SK-MEL-5 (cell line): ENCODE measurements around the gene TRAF3. TPM values are rescaled to one million over a fixed set of nuclear protein-coding genes. Genes with fewer than 3 reads are reported as not detected.

ENCODE experiments used
- DNase-seq: peaks from one replicate; pipeline ENCODE4 v3.0.0-alpha.2; 2016; ENCODE audit warnings: low read depth, low spot score
- in situ Hi-C: cut with HindIII; loops from 2 replicates; pipeline ENCODE4 v1.10.0; 2016; ENCODE audit warnings: low sequenced_read_pairs, high pct_unique_total_duplicates, low pct_unique_long_range_greater_than_20kb
- total RNA-seq: library from RNA; depleted of rRNA; stranded (reverse); fragments of >200 nt; shearing (Covaris generic); gene quantifications from 2 replicates; pipeline ENCODE4 v1.2.3, GENCODE V29; 2014

The TRAF3 gene
- total RNA-seq, 1 experiment from 2014 or later: 23.2 TPM

DNA sequence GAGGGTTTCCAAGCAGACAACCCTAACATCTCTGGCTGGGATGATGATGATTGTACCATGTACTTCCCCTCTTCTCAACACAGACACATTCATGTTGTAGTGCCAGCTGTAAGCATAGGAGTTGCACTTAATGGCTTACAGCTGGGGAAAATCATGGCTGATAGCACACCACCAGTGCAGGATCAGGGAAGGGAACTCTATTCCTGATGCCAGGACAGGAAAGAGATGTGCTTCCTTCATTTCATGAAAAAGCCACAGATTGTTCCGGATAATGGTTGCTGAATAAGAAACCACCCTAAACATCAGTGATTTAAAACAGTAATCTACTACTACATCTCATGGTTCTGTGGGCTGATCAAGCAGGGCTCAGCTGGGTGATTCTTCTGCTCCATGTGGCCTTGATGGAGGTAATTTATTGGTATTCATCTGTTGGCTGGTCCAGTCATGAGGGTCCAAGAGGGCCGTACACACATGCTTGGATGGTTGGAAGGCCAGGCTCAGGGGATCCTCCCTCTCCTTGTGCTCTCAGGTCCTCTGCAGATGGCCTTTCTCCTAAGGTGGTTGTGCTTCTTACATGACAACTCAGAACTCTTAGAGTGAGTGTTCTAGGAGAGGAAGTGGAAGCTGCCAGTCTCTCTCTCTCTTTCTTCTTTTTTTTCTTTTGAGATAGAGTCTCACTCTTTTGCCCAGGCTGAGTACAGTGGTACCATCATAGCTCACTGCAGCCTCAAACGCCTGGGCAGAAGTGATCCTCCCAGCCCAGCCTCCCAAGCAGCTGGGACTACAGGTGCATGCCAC, 16.5 kb downstream of the TRAF3 start:
- in situ Hi-C loops: no loop called here
- no peak for DNase-seq

DNA sequence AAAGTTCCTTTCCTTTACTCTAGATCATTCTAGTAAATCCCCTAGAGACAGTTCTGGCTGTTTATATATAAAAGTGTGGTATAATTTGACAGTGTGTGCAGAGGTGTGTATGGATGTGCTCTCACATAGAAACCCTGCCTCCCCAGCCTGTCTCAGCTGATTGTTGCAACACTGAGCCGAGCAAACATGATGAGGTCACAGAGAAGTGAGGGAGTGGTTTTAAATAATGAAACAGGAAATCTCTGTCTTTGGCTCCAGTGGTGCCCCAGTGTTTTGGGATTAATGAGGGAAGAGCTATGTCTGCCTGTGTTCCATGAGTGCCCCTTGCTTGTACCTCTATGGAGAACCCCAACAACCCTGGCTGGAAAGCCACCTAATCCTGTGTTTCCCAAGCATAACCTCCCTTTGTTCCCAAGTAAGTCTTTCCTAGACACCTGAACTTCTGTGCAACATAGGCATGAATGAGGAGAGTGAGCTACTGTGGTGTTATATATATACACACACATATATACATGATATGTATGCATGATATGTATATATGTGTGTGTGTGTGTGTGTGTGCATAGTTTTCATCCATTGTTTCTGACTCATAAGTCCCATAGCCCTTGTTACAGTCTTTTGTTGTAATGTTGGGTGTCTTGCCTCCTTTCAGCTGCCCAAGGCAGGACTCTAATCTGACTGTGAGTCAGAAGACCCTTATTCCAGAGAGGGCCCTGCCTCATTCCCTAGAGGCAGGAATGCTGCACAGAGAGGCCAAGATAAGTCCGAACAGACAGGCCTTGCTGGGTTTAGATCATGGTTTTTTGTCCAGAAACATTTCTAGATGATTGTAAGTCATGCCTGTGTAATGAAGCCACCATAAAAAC, 18.0 kb downstream of the TRAF3 start:
- peak; percentile 68 for DNase-seq
- in situ Hi-C loops: no loop called here

DNA sequence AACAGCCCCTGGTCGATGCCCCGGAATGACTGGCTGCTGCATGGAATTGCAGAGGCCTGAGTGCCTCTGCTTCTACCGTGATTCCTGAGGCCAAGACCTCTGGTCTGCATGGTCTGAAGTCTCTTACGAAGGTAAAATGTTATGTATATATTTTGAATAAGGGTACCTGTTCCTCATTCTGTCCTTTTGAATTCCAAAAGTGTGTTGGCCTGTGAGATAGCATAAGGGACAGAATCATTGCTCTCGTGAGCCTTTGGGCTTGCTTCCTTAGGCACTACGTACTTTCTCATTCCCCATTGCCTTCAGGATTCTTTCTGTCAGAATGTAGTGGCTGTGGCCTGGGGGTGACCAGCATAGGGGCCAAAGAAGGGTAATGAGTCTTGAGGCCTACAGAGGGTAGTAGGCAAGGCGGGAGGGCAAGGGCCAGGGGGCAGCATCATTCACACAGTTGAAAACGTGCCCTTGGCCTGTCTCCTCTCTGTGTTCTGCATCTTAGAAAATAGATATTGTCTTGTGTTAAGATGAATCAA, 19.5 kb downstream of the TRAF3 start:
- in situ Hi-C loops: no loop called here
- no peak for DNase-seq

DNA sequence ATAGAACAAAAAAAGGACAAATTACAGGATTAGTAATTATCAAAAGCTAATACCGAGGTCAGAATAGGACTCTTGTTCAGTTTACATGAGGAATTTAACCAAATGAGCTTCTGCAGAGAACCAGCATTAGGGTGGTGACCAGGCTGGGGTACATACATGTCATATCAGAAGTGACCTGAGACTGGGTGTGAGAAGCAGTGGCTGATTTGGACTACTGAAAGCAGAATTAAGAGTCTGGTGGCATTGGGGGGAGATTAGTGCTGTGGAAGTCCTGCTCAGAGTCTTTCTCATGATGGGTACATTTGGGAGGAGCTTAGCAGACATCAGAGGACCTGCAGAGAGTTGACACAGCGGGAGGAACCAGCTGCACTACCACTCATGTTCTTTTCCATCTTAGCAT, 21.7 kb downstream of the TRAF3 start:
- no peak for DNase-seq

DNA sequence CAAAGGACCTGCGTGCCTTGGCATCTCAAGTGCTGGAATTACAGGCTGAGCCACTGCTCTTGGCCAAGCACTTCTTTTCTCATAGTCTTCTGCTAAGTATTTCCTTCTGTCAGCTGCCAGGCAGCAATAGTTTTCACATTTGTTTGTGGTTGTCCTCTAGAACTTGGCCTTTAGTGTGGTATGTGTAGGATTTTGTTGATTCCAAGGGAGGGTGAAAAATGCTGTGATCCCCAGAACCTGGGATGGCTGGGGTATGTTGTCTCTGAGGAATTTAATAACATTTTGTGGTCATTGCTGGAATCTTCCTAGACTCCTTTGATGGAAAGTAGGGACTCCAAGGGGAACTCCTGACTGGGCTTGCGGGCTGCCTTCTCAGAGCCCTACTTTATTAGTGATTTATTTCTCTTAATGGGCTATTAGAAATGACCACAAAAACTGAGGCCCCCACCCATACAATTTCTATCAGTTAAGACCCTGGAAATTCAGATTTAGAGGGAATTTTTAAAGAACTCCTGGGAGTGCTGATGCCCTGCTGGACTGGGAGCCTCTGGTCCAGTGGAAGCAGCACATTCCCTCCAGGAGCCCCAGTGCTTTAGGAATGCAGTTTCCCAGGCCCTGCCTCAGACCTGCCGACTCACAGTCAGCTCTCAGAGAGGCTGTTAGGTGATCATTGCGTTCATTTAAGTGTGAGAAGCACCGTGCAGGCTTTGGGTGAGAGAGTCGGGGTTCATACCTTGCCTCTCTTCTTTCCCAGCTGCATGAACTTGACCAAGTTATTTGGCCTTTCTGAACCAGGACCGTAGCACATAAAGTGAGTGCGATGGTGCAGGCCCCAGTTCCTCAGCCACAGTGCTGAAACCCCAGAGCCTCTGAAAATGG, 22.7 kb downstream of the TRAF3 start:
- no peak for DNase-seq
- in situ Hi-C loops: no loop called here

More for the DNA sequence above, 21.7 kb downstream of the TRAF3 start:
- in situ Hi-C loops: no loop called here

DNA sequence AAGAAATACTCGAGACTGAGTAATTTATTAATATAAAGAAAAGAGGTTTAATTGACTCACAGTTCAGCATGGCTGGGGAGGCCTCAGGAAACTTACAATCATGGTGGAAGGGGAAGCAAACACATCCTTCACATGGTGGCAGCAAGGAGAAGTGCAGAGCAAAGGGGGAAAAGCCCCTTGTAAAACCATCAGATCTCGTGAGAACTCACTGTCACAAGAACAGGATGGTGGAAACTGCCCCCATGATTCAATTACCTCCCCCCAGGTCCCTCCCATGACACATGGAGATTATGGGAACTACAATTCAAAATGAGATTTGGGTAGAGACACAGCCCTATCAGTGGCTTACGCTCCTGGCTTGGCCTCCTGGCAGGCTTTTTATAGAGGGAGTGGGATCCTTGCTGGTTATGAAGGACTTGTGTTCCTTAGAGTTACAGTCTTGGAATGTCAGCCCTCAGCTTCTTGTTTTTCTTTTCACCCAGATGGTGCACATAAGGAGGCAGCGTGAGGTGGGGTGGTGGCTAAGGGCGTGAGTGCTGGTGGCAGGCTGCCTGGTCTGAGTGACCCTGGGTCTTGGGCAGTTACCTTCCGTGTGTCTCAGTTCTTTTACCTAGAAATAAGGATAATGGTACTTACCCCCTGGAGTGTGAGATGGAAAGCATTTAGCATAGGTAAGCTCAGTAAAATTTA, 25.7 kb downstream of the TRAF3 start:
- DNase-seq: no peak
- in situ Hi-C loops: no loop called here

DNA sequence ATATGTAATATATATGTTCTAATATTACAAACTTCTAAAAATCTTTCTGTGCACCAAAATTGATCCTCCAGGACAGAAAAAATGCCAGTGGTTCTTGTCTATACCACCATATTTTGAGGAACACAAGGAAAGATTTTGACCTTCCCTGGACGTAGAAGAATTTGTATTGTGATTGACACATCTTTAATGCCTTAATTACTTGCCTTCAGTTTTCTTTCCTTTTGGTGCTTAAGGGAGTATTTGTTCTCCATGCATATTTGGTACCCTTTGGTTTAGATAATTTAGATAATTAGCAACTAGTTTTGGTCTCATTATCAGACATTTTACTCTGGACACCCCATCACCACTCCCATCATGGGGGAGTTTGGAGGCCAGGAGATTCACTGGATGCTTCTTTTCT, 27.6 kb downstream of the TRAF3 start:
- in situ Hi-C loops: no loop called here
- no peak for DNase-seq

DNA sequence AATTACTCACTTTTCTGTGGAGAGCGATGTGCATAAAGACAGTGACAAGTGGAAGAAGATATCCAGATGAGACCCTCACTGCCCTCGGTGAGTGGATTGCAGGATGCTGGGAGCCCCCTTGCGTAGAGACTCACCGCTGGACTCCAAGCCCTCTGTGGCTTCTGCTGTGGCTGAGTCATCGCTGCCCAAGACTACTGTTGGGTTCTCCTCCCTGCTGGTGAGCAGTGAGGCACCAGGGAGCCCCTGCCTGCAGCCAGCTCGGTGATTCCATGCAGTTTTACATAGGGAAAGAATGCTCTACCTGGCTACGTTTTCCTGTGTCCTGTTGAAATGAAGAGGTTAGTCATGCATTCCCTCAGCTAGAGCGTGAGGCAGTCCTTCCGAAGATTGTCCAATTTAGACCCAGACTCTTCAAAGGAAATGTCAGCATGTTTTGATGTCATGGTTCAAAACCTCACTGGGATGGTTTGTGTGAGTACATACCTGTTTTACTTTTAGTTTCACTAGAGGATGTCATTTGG, 28.2 kb downstream of the TRAF3 start:
- in situ Hi-C loops: no loop called here
- no peak for DNase-seq

DNA sequence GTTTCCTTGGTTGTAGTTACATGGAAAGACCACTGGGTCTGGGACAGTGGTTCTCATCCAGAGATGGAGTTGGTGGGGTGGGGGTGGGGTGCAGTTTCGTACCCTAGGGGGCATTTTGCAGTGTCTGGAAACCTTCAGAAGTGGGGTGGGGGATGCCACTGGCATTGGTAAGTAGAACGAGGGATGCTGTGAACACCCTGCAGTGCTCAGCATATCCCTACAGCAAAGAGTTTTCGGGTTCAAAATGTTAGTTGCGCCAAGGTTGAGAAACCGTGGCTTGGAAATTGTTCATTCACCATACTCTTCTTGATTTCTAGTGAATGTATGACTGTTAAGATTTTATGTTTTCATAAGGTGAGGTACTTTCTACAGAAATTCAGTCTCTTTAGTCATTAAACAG, 28.7 kb downstream of the TRAF3 start:
- DNase-seq: no peak
- in situ Hi-C loops: no loop called here

DNA sequence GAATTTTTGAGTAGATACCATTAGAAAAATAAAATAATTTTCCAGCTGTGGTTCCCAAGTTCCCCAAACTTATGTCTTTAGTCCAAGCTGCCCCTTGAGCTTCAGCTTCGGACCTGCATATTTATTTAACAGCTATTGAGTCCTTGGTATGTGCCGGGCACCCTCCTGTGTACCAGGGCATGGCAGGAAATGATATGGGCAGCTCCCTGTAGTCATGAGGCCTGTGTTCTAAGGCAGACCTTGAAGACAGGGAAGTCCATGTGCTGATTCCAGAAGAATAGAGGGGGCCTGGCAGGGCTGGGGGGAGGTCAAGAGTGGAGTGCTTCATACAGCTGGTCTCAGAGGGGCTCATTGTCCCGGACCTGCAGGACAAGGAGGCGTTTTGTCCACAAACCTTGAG, 29.2 kb downstream of the TRAF3 start:
- in situ Hi-C loops: no loop called here
- DNase-seq: peak; percentile 28

DNA sequence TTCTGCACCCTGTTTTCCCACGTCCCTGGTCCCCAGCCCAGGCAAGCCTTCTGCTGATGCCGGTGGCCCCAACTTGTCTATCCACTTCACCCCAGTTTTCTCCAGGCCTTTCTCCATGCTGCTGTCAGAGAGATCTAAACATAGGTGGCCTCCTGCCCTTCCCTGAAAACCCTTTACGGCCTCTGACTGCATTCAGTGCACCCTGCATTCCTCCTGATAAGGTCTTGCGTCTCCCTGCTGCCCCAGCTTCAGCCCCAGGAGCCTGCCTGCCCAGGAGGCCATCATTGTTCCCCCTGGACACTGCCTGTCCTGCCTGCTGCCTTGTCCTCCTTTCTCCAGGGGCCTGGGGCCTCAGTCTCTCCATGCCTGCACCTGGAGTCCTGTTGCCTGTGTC, 29.8 kb downstream of the TRAF3 start:
- in situ Hi-C loops: no loop called here
- no peak for DNase-seq

DNA sequence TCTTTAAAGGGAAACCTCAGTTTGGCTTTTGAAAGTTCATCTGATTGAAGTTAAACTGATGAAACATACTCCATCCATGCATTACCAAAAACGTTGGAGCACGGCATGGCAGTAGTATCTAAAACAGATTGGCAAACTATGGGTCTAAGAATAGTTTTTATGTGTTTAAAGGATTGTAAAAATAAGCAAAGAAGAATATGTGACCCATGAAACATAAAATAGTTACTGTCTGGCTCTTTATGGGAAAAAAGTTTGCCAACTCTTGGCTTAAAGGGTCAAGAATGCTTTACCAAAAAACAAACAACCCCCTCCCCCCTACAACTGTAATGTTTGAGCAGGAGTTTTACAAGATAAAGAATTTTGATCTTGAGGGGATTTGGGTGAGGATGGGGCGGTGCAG, 32.6 kb downstream of the TRAF3 start:
- in situ Hi-C loops: no loop called here
- DNase-seq: no peak

DNA sequence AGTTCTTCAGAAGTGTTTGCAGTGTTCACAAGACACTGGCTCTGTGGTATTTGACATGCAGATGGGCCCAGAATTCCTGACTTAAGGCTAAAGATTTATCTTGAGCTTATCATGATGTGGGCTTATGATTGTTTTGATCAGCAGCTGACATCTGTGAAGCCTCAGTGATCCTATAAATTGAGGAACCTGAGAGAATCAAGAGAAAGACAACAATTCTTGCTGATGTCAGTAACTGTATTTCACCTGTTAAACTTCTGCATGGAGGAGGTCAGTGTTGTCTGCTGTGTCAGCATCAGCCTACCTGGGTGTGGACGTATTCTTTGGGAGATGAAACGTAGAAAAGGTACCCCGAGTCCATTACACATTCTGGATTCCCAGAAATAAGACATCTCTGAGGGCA, 33.3 kb downstream of the TRAF3 start:
- in situ Hi-C loops: no loop called here
- DNase-seq: no peak

DNA sequence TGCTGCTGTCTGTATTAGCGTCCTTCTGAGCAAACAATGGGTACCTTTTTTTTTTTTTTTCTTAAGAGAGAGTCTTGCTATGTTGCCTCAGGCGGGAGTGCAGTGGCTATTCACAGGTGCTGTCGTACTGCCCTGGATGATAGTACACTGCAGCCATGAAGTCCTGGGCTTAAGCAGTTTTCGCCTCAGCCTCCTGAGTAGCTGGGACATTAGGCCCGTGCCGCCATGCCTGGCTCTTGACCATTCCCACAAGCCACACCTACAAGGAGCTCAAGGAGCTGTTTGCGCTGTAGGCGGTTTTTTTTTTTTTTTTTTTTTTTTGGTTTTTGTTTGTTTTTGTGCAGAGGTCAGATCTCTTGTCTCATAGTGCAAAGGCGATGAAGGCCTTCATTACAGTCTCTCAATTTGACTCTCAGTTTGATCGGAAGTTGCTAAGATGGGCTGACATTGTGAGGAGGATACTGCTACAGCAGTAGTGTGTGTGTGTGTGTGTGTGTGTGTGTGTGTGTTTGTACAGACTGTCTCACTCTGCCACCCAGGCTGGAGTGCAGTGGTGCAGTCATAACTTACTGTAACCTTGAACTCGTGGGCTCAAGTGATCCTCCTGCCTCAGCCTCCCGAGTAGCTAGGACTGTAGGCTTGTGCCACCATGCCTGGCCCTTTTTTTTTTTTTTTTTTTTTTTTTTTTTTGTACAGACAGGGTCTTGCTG, 34.2 kb downstream of the TRAF3 start:
- DNase-seq: no peak
- in situ Hi-C loops: no loop called here

DNA sequence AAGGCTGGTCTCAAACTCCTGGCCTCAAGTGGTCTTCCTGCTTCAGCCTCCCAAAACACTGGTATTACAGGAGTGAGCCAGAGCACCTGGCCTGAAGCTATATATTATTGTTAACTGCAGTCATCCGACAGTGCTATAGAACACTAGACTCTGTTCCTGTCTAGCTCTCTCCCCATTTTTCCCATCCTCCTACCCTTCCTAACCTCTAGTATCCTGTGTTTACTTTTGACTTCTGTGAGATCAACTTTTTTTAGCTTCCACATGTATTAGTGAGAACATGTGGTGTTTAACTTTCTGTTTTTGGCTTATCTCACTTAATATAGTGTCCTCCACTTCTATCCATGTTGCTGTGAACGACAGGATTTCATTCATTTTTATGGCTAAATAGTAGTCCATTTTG, 34.7 kb downstream of the TRAF3 start:
- no peak for DNase-seq
- in situ Hi-C loops: no loop called here

DNA sequence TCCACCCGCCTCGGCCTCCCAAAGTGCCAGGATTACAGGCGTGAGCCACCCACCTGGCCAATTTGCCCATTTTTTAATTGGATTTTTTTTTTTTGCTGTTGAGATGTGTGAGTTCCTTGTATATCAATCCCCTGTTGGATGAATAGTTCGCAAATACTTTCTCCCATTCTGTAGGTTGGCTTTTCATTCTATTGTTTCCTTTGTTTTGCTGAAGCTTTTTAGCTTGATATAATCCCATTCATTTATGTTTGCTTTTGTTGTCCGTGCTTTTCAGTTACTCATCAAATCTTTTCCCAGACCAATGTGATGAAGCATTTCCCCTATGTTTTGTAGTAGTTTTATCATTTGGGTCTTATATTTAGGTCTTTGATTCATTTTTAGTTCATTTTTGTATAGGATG, 36.4 kb downstream of the TRAF3 start:
- DNase-seq: no peak
- in situ Hi-C loops: no loop called here

DNA sequence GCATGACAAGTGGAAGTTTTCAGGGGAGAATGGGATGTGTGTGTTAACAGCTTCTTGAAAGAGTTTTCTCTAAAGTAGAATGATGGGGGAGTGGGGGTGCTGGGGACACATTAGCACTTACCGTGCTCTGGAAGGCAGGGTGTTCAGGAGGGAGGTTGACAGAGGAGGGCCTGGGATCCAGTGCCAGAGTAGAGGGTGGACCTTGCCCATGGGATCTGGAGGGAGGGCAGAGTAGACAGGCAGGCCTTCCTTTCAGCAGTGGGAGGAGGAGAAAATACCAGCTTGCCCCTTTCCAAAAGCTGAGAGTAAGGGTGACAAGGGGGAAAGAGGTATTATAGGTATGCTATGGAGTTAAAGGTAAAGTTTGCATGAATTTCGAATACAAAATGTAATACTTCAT, 40.1 kb downstream of the TRAF3 start:
- no peak for DNase-seq
- in situ Hi-C loops: no loop called here
